22Rv1 (cell line): Measurements from ENCODE around the gene ASCC1.
"Not testable (repeated sequence)": the region's sequence is repeated elsewhere in the genome, so short reads cannot be mapped to it uniquely, and the experiment has no call there.

Experiments
- H3K27ac ChIP-seq: fragments of 450-650 bp; 2 replicates; pipeline ENCODE4 v1.5.1; 2017
- CTCF ChIP-seq: fragments of 450-650 bp; IDR thresholded peaks from 2 replicates; pipeline ENCODE4 v1.5.1; 2017; ENCODE audit warnings: mild to moderate bottlenecking
- ZFX ChIP-seq: fragments of 450-650 bp; IDR thresholded peaks from 2 replicates; pipeline ENCODE4 v1.6.1; 2017; ENCODE audit warnings: antibody characterized with exemption, borderline replicate concordance

ASCC1 gene

GRCh38 chr10:72226418-72227027 lies 10.4 kb upstream of the ASCC1 start:
- H3K27ac ChIP-seq: no peak overlapping the region
- TF ChIP-seq CTCF (no peak), ZFX (no peak)

GRCh38 chr10:72224191-72224590 lies 8.1 kb upstream of the ASCC1 start:
- H3K27ac ChIP-seq: not testable (repeated sequence)

- no peak overlapping the region for H3K27ac ChIP-seq
- TF ChIP-seq CTCF: no peak
- TF ChIP-seq ZFX: no peak
These were observed 7.6 kb upstream of the ASCC1 start for GRCh38 chr10:72223743-72224101.

- no peak for TF ChIP-seq CTCF
- no peak for TF ChIP-seq ZFX
- H3K27ac ChIP-seq: no peak overlapping the region
These were observed 5.2 kb upstream of the ASCC1 start for GRCh38 chr10:72221278-72221677.

- TF ChIP-seq ZFX (no peak), CTCF (no peak)
- H3K27ac ChIP-seq: no peak overlapping the region
These were observed 4.6 kb upstream of the ASCC1 start for GRCh38 chr10:72220637-72221036.

- 0 out of 2 replicates have a peak overlapping the region, but pooled peaks have one; percentile 4 for H3K27ac ChIP-seq
- TF ChIP-seq ZFX: no peak
- TF ChIP-seq CTCF: no peak
These were observed 3.2 kb upstream of the ASCC1 start for GRCh38 chr10:72219235-72219814.

GRCh38 chr10:72218726-72219125 lies 2.6 kb upstream of the ASCC1 start:
- H3K27ac ChIP-seq: 0 out of 2 replicates have a peak overlapping the region, but pooled peaks have one; percentile 4
- no peak for TF ChIP-seq CTCF

GRCh38 chr10:72218325-72218724 lies 2.2 kb upstream of the ASCC1 start:
- 0 out of 2 replicates have a peak overlapping the region, but pooled peaks have one; percentile 4 for H3K27ac ChIP-seq
- TF ChIP-seq ZFX (no peak), CTCF (no peak)

GRCh38 chr10:72211832-72212231 lies 4.2 kb downstream of the ASCC1 start:
- not testable (repeated sequence) for H3K27ac ChIP-seq

GRCh38 chr10:72211381-72211780 lies 4.7 kb downstream of the ASCC1 start:
- not testable (repeated sequence) for H3K27ac ChIP-seq

- not testable (repeated sequence) for H3K27ac ChIP-seq
These were observed 7.5 kb downstream of the ASCC1 start for GRCh38 chr10:72208526-72208925.
